ENCODE results near the gene EDDM3A.

- no peak for TF ChIP-seq TAF1 (IDR thresholded peaks at IDR 0.05; ENCODE audit: borderline replicate concordance, insufficient read depth, low read length)
- no peak for TF ChIP-seq POLR2AphosphoS5 (IDR thresholded peaks at IDR 0.05; ENCODE audit: low read depth, low read length)
These were observed 47.7 kb upstream of the EDDM3A start for GRCh38 chr14:20698018-20698329.
